ENCODE data around the gene RSRC1. TPM values are rescaled to one million over a fixed set of nuclear protein-coding genes. Genes with fewer than 3 reads are reported as not detected.
A peak's percentile ranks its signal among the peaks of the same experiment; 100 is the strongest.

Gene RSRC1
- total and polyA plus RNA-seq, 2 of the 8 experiments (the other 6 are each of a cell fraction or from before 2014, with no cell fraction given): 2.0 to 27.9 TPM

DNA sequence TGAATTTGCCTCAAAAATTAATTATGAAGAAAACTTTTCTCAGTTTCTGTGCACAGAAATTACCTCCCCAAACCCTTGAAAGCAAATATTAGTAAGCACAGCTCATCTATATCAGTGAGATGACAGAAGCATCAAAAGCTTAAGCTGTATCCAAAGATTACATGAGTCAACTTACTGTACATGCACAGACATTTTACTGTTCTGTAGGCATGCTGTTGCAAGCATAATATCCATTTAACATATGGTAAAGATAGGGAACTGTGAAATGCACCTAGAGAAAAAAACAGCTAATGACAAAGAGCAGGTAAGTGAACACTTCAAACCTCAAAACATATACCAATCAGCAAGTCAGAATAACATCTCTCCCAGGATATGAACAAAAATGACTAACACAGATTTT lies 24.5 kb upstream of the RSRC1 start:
- H3K9me3 ChIP-seq (ENCODE audit: insufficient read depth in 2 of 2, low read depth in 1 of 2, low read length in 1 of 2): no peaks in the 10 kb centered on the region
- no peak overlapping the region for H3K4me3 ChIP-seq (ENCODE audit: extremely low read depth in 1 of 4, insufficient read depth in 2 of 4, low read depth in 3 of 4, low read length in 4 of 4)
- no peak overlapping the region for H3K27ac ChIP-seq (ENCODE audit: low read depth, low read length)
- ChIA-PET POLR2A (ENCODE audit: partially characterized antibody) (no interaction called here), CTCF (ENCODE audit: partially characterized antibody) (interaction anchor here (0.9 kb wide), 1 partner anchor 220 kb away, joined by 3 read pairs; no protein-coding TSS in a partner anchor)
- no peaks in the 10 kb centered on the region for H3K79me1 ChIP-seq (ENCODE audit: low read depth, low read length)
- no peak overlapping the region for H4K8ac ChIP-seq (ENCODE audit: extremely low read depth, insufficient read depth, low read length)
- DNase-seq (ENCODE audit: low read depth in 1 of 2, low spot score in 2 of 2) (no peak), FAIRE-seq (no peak)
- H3K36me3 ChIP-seq (ENCODE audit: control insufficient read depth in 2 of 4, insufficient read depth in 4 of 4, low read length in 3 of 4): no peaks in the 10 kb centered on the region
- no peak overlapping the region for H2BK5ac ChIP-seq (ENCODE audit: low read depth, low read length)
- H3K56ac ChIP-seq (replicated peaks; ENCODE audit: insufficient read length, low read depth, low read length): no peak overlapping the region
- H3K79me2 ChIP-seq (ENCODE audit: control insufficient read depth in 1 of 2, insufficient read depth in 2 of 2, low read length in 2 of 2): no peaks in the 10 kb centered on the region
- no peak overlapping the region for H2BK12ac ChIP-seq (ENCODE audit: low read depth, low read length)
- no peak overlapping the region for H3K4ac ChIP-seq (replicated peaks; ENCODE audit: insufficient read length, low read depth, low read length)
- H3K9ac ChIP-seq (replicated peaks in 1 of 4; ENCODE audit: extremely low read depth in 1 of 4, low read depth in 3 of 4, low read length in 3 of 4): 0 out of 7 replicates have a peak overlapping the region, but pooled peaks of 1 of the 4 experiments have one; percentile 8
- no peaks in the 10 kb centered on the region for H3K4me1 ChIP-seq (replicated peaks in 1 of 4; ENCODE audit: control insufficient read depth in 3 of 4, insufficient read depth in 4 of 4, low read length in 3 of 4)
- no peaks in the 10 kb centered on the region for H3K23me2 ChIP-seq (ENCODE audit: low read depth, low read length)
- no peak overlapping the region for H2BK20ac ChIP-seq (ENCODE audit: low read length)
- TF ChIP-seq RFX5 (IDR thresholded peaks at IDR 0.05; ENCODE audit: borderline replicate concordance, low read depth, low read length) (no peak), POLR2AphosphoS5 (IDR thresholded peaks at IDR 0.05; ENCODE audit: low read depth, low read length) (no peak), HDAC6 (IDR thresholded peaks at IDR 0.05; ENCODE audit: low read depth, low read length) (no peak)
- no peak overlapping the region for H2AK5ac ChIP-seq (ENCODE audit: low read depth, low read length)
- no peak overlapping the region for H2BK15ac ChIP-seq (ENCODE audit: low read length)
- no peaks in the 10 kb centered on the region for H3K27me3 ChIP-seq (replicated peaks in 1 of 4; ENCODE audit: control insufficient read depth in 3 of 4, extremely low read depth in 1 of 4, insufficient read depth in 3 of 4, low read length in 3 of 4)
- H2AFZ ChIP-seq (ENCODE audit: low read length): no peak overlapping the region
- H4K91ac ChIP-seq (replicated peaks; ENCODE audit: insufficient read length, low read length): no peak overlapping the region
- no peak overlapping the region for H4K5ac ChIP-seq (ENCODE audit: insufficient read length, low read depth, low read length)
- no peak overlapping the region for H3K23ac ChIP-seq (ENCODE audit: insufficient read length)
- H4K20me1 ChIP-seq (replicated peaks in 1 of 2; ENCODE audit: control insufficient read depth in 1 of 2, insufficient read depth in 2 of 2, low read length in 2 of 2): no peaks in the 10 kb centered on the region
- H3K18ac ChIP-seq (ENCODE audit: extremely low read depth, low read length): no peak overlapping the region
- no peak overlapping the region for H2BK120ac ChIP-seq (replicated peaks; ENCODE audit: low read depth, low read length)
- no peak overlapping the region for H3K4me2 ChIP-seq (ENCODE audit: insufficient read depth in 1 of 2, low read depth in 2 of 2, low read length in 2 of 2)
- H3K14ac ChIP-seq (ENCODE audit: insufficient read length): no peak overlapping the region

Data from H1 (cell line).